MCF 10A (cell line): ENCODE measurements around the gene CFAP58. TPM values are rescaled to one million over a fixed set of nuclear protein-coding genes. Genes with fewer than 3 reads are reported as not detected.

ENCODE experiments used
- BruUV-seq: library from RNA; stranded (reverse); fragments of 400-500 nt; replicated peaks from 2 replicates; lab custom pipeline; 2021; lab: Mats Ljungman, UMichigan
- CTCF ChIA-PET: fragments of 300-600 bp; sonication (Branson Sonifier 250); formaldehyde crosslinking; extraction: SDS; loops from one replicate; lab custom pipeline; 2021; ENCODE audit warnings: antibody characterized with exemption, inconsistent platforms; lab: Yijun Ruan, JAX
- POLR2A ChIA-PET: fragments of 300-600, 350-650 bp; sonication (Branson Sonifier 250); formaldehyde crosslinking; extraction: SDS; loops from one replicate; lab custom pipeline; 2020; ENCODE audit warnings: antibody characterized with exemption, inconsistent platforms; lab: Yijun Ruan, JAX
- DNase-seq: peaks from one replicate; pipeline ENCODE4 v3.0.0-alpha.2; 2018; ENCODE audit not compliant: unreplicated experiment
- H3K27ac Mint-ChIP-seq: one replicate; pipeline ENCODE4 v1.8.0; 2022; ENCODE audit warnings: mild to moderate bottlenecking, low read depth, mixed read lengths; ENCODE audit not compliant: unreplicated experiment
- H3K27me3 Mint-ChIP-seq: one replicate; pipeline ENCODE4 v1.8.0; 2022; ENCODE audit warnings: mixed read lengths; ENCODE audit not compliant: insufficient read depth, unreplicated experiment
- H3K36me3 Mint-ChIP-seq: one replicate; pipeline ENCODE4 v1.8.0; 2022; ENCODE audit warnings: mild to moderate bottlenecking, moderate library complexity, mixed read lengths; ENCODE audit not compliant: insufficient read depth, unreplicated experiment
- H3K4me1 Mint-ChIP-seq: one replicate; pipeline ENCODE4 v1.8.0; 2022; ENCODE audit warnings: mixed read lengths; ENCODE audit not compliant: insufficient read depth, unreplicated experiment
- H3K4me3 Mint-ChIP-seq: one replicate; pipeline ENCODE4 v1.8.0; 2022; ENCODE audit warnings: mild to moderate bottlenecking, moderate library complexity, mixed read lengths; ENCODE audit not compliant: unreplicated experiment
- H3K9me3 Mint-ChIP-seq: one replicate; pipeline ENCODE4 v1.8.0; 2022; ENCODE audit warnings: mixed read lengths; ENCODE audit not compliant: unreplicated experiment
- intact Hi-C: fragments of 100-400 bp; cut with micrococcal nuclease; formaldehyde crosslinking; loops from 2 replicates; pipeline ENCODE4 v1.14.1; 2022
- total RNA-seq: library from RNA; stranded (reverse); gene quantifications from 2 replicates; pipeline ENCODE4 v1.2.3, GENCODE V29; 2022
- TF ChIP-seq, protein P1 (sequence below): fragments of 200-600 bp; IDR thresholded peaks from one replicate; pipeline ENCODE4 v1.8.0; 2022; ENCODE audit warnings: antibody characterized with exemption, mild to moderate bottlenecking; ENCODE audit not compliant: unreplicated experiment

The CFAP58 gene
- total RNA-seq, 1 experiment from 2014 or later = 0.89 TPM

- Mint-ChIP-seq H3K4me1 (peaks cover 32% of the 10 kb centered on the region), H3K36me3 (peaks cover 37% of the 10 kb centered on the region), H3K4me3 (no peak overlapping the region), H3K9me3 (peaks cover 6% of the 10 kb centered on the region), H3K27ac (no peak overlapping the region), H3K27me3 (no peaks in the 10 kb centered on the region)
- DNase-seq = no peak
- CTCF ChIA-PET = interaction anchor here (1.2 to 7.7 kb wide), 12 partner anchors 9 to 276 kb away, joined by 3 to 165 read pairs (median 18); partner anchors contain the start of genes CFAP58 and ITPRIP
- intact Hi-C loops = no loop called here
- TF ChIP-seq, protein P1, sequence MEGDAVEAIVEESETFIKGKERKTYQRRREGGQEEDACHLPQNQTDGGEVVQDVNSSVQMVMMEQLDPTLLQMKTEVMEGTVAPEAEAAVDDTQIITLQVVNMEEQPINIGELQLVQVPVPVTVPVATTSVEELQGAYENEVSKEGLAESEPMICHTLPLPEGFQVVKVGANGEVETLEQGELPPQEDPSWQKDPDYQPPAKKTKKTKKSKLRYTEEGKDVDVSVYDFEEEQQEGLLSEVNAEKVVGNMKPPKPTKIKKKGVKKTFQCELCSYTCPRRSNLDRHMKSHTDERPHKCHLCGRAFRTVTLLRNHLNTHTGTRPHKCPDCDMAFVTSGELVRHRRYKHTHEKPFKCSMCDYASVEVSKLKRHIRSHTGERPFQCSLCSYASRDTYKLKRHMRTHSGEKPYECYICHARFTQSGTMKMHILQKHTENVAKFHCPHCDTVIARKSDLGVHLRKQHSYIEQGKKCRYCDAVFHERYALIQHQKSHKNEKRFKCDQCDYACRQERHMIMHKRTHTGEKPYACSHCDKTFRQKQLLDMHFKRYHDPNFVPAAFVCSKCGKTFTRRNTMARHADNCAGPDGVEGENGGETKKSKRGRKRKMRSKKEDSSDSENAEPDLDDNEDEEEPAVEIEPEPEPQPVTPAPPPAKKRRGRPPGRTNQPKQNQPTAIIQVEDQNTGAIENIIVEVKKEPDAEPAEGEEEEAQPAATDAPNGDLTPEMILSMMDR = no peak
- BruUV-seq = no TSS peak
- POLR2A ChIA-PET = interaction anchor here (0.6 to 8.8 kb wide), 5 partner anchors 13 to 45 kb away, joined by 3 to 95 read pairs (median 46); partner anchors contain the start of gene ITPRIP
These were observed 46.7 kb upstream of the CFAP58 start for GRCh38 chr10:104306897-104307296.

- H3K4me1 Mint-ChIP-seq = peaks cover 30% of the 10 kb centered on the region
- DNase-seq = no peak
- no TSS peak for BruUV-seq
These were observed 45.8 kb upstream of the CFAP58 start for GRCh38 chr10:104307576-104308438.

GRCh38 chr10:104308439-104308903, 45.2 kb upstream of the CFAP58 start:
- Mint-ChIP-seq H3K27ac (peak overlapping the region; percentile 37), H3K27me3 (no peaks in the 10 kb centered on the region), H3K9me3 (peaks cover under 1% of the 10 kb centered on the region), H3K4me1 (peaks cover 30% of the 10 kb centered on the region), H3K36me3 (peaks cover 53% of the 10 kb centered on the region), H3K4me3 (no peak overlapping the region)
- ChIA-PET CTCF (interaction anchor here (3.3 to 7.7 kb wide), 4 partner anchors 11 to 44 kb away, joined by 10 to 165 read pairs (median 118); partner anchors contain the start of gene CFAP58), POLR2A (interaction anchor here (1.1 to 8.8 kb wide), 4 partner anchors 11 to 30 kb away, joined by 3 to 95 read pairs (median 56); partner anchors contain the start of gene ITPRIP)
- BruUV-seq = no TSS peak
- intact Hi-C loops = no loop called here
- TF ChIP-seq, protein P1 = no peak
- no peak for DNase-seq

More at GRCh38 chr10:104307576-104308438, 45.8 kb upstream of the CFAP58 start:
- CTCF ChIA-PET = interaction anchor here (0.9 to 7.7 kb wide), 8 partner anchors 11 to 44 kb away, joined by 3 to 165 read pairs (median 40); partner anchors contain the start of genes CFAP58 and ITPRIP
- Mint-ChIP-seq H3K9me3 (peaks cover 6% of the 10 kb centered on the region), H3K36me3 (peaks cover 46% of the 10 kb centered on the region), H3K27me3 (no peaks in the 10 kb centered on the region), H3K27ac (peak overlapping the region; percentile 37), H3K4me3 (no peak overlapping the region)
- POLR2A ChIA-PET = interaction anchor here (0.7 to 8.8 kb wide), 5 partner anchors 12 to 42 kb away, joined by 3 to 95 read pairs (median 46); partner anchors contain the start of gene ITPRIP
- TF ChIP-seq, protein P1 = no peak
- intact Hi-C loops = no loop called here
